H1 (cell line): ENCODE measurements around the gene KCNJ18. TPM values are rescaled to one million over a fixed set of nuclear protein-coding genes. Genes with fewer than 3 reads are reported as not detected.
"Not testable (repeated sequence)": the region's sequence is repeated elsewhere in the genome, so short reads cannot be mapped to it uniquely, and the experiment has no call there.

Source experiments
- CTCF ChIA-PET: fragments of 300-600 bp; sonication (Branson Sonifier 250); formaldehyde crosslinking; loops from one replicate; lab custom pipeline; 2021; ENCODE audit not compliant: partially characterized antibody; lab: Charles Lee
- POLR2A ChIA-PET: fragments of 300-600 bp; sonication (Branson Sonifier 250); formaldehyde crosslinking; loops from one replicate; lab custom pipeline; 2021; ENCODE audit warnings: inconsistent platforms; ENCODE audit not compliant: partially characterized antibody; lab: Charles Lee
- DNase-seq, 2 experiments: peaks; one replicate each; pipeline versions ENCODE4 v3.0.0 to v3.0.0-alpha.2; 2010 to 2022; ENCODE audit warnings: low spot score in 2 of 2, low read depth in 1 of 2, mixed read lengths in 1 of 2
- FAIRE-seq: peaks from 2 replicates; lab custom pipeline; 2011; peaks lifted over from hg19 to GRCh38; lab: Jason Lieb, UNC
- H2AFZ ChIP-seq: 2 replicates; pipeline ENCODE4 v1.8.1; 2012; ENCODE audit warnings: low read length, inconsistent platforms
- H2AK5ac ChIP-seq: 2 replicates; pipeline ENCODE4 v1.6.1; 2013; ENCODE audit warnings: low read depth, low read length
- H2BK120ac ChIP-seq: replicated peaks from 2 replicates; pipeline ENCODE3; 2013; ENCODE audit warnings: low read depth, low read length, inconsistent platforms
- H2BK12ac ChIP-seq: 2 replicates; pipeline ENCODE4 v1.6.1; 2013; ENCODE audit warnings: low read depth, low read length
- H2BK15ac ChIP-seq: 2 replicates; pipeline ENCODE4 v1.6.1; 2013; ENCODE audit warnings: low read length
- H2BK20ac ChIP-seq: 2 replicates; pipeline ENCODE4 v1.6.1; 2013; ENCODE audit warnings: low read length
- H2BK5ac ChIP-seq: 2 replicates; pipeline ENCODE4 v1.6.1; 2013; ENCODE audit warnings: low read depth, low read length
- H3K14ac ChIP-seq: 2 replicates; pipeline ENCODE4 v1.6.1; 2013; ENCODE audit warnings: inconsistent platforms; ENCODE audit not compliant: insufficient read length
- H3K18ac ChIP-seq: 2 replicates; pipeline ENCODE4 v1.6.1; 2013; ENCODE audit warnings: low read length; ENCODE audit errors: extremely low read depth
- H3K23ac ChIP-seq: 2 replicates; pipeline ENCODE4 v1.6.1; 2013; ENCODE audit warnings: inconsistent platforms; ENCODE audit not compliant: insufficient read length
- H3K23me2 ChIP-seq: 2 replicates; pipeline ENCODE4 v1.6.1; 2013; ENCODE audit warnings: low read depth, low read length
- H3K27ac ChIP-seq: 2 replicates; pipeline ENCODE4 v1.6.1; 2011; ENCODE audit warnings: low read depth, low read length, inconsistent platforms
- H3K27me3 ChIP-seq, 4 experiments: replicated peaks in 1 of 4; 1 replicate in 1 of 4; 2 replicates in 3 of 4; pipeline versions ENCODE4 v1.6.1 to v1.8.1; 2011 to 2013; ENCODE audit warnings: low read length in 3 of 4, mild to moderate bottlenecking in 3 of 4, inconsistent platforms in 2 of 4, mixed read lengths in 2 of 4, moderate library complexity in 1 of 4; ENCODE audit not compliant: control insufficient read depth in 3 of 4, insufficient read depth in 3 of 4; ENCODE audit errors: extremely low read depth in 1 of 4
- H3K36me3 ChIP-seq, 4 experiments: 2 replicates each; pipeline versions ENCODE4 v1.6.1 to v1.8.1; 2011 to 2013; ENCODE audit warnings: mild to moderate bottlenecking in 4 of 4, low read length in 3 of 4, moderate library complexity in 2 of 4, control low read depth in 1 of 4, inconsistent platforms in 1 of 4; ENCODE audit not compliant: insufficient read depth in 4 of 4, control insufficient read depth in 2 of 4
- H3K4ac ChIP-seq: replicated peaks from 2 replicates; pipeline ENCODE3; 2013; ENCODE audit warnings: low read length, low read depth, mixed read lengths, inconsistent platforms; ENCODE audit not compliant: insufficient read length
- H3K4me1 ChIP-seq, 4 experiments: replicated peaks in 1 of 4; 1 replicate in 1 of 4; 2 replicates in 3 of 4; pipeline versions ENCODE4 v1.6.1 to v1.8.1; 2011 to 2013; ENCODE audit warnings: low read length in 3 of 4, inconsistent platforms in 2 of 4, mixed read lengths in 1 of 4; ENCODE audit not compliant: insufficient read depth in 4 of 4, control insufficient read depth in 3 of 4
- H3K4me2 ChIP-seq, 2 experiments: 2 replicates each; pipeline versions ENCODE4 v1.6.1 to v1.8.1; 2011 to 2013; ENCODE audit warnings: low read depth in 2 of 2, low read length in 2 of 2, control low read depth in 1 of 2, inconsistent platforms in 1 of 2, mild to moderate bottlenecking in 1 of 2; ENCODE audit not compliant: insufficient read depth in 1 of 2
- H3K4me3 ChIP-seq, 4 experiments: fragments of 200-600, 300-600 bp in 1 of 4; sonication (generic), shearing (Covaris generic), sonication (Bioruptor Twin) in 1 of 4; 2 replicates each; pipeline versions ENCODE4 v1.5.1 to v1.8.1; 2011 to 2016; ENCODE audit warnings: low read length in 4 of 4, low read depth in 3 of 4, control low read depth in 2 of 4, inconsistent platforms in 2 of 4, mild to moderate bottlenecking in 2 of 4, mixed read lengths in 1 of 4, moderate library complexity in 1 of 4; ENCODE audit not compliant: insufficient read depth in 2 of 4; ENCODE audit errors: extremely low read depth in 1 of 4
- H3K56ac ChIP-seq: replicated peaks from 2 replicates; pipeline ENCODE3; 2013; ENCODE audit warnings: low read depth, mild to moderate bottlenecking, mixed read lengths, low read length, inconsistent platforms; ENCODE audit not compliant: insufficient read length
- H3K79me1 ChIP-seq: 2 replicates; pipeline ENCODE4 v1.6.1; 2013; ENCODE audit warnings: low read depth, low read length, control low read depth
- H3K79me2 ChIP-seq, 2 experiments: 2 replicates each; pipeline versions ENCODE4 v1.6.1 to v1.8.1; 2012 to 2013; ENCODE audit warnings: low read length in 2 of 2, mild to moderate bottlenecking in 2 of 2, inconsistent platforms in 1 of 2; ENCODE audit not compliant: insufficient read depth in 2 of 2, control insufficient read depth in 1 of 2
- H3K9ac ChIP-seq, 4 experiments: replicated peaks in 1 of 4; 1 replicate in 1 of 4; 2 replicates in 3 of 4; pipeline versions ENCODE4 v1.6.1 to v1.8.1; 2011 to 2013; ENCODE audit warnings: low read depth in 3 of 4, low read length in 3 of 4, control low read depth in 2 of 4, mild to moderate bottlenecking in 2 of 4, moderate library complexity in 2 of 4, inconsistent platforms in 1 of 4; ENCODE audit errors: extremely low read depth in 1 of 4
- H3K9me3 ChIP-seq, 2 experiments: 2 replicates each; pipeline versions ENCODE4 v1.6.1 to v1.8.1; 2012 to 2013; ENCODE audit warnings: mild to moderate bottlenecking in 2 of 2, moderate library complexity in 2 of 2, control low read depth in 1 of 2, inconsistent platforms in 1 of 2, low read depth in 1 of 2, low read length in 1 of 2, mixed read lengths in 1 of 2; ENCODE audit not compliant: insufficient read depth in 2 of 2
- H4K20me1 ChIP-seq, 2 experiments: replicated peaks in 1 of 2; 2 replicates each; pipeline versions ENCODE3 to v1.8.1; 2011 to 2013; ENCODE audit warnings: inconsistent platforms in 2 of 2, low read length in 2 of 2, mild to moderate bottlenecking in 1 of 2; ENCODE audit not compliant: insufficient read depth in 2 of 2, control insufficient read depth in 1 of 2
- H4K5ac ChIP-seq: 2 replicates; pipeline ENCODE4 v1.6.1; 2013; ENCODE audit warnings: low read length, low read depth, mixed read lengths, inconsistent platforms; ENCODE audit not compliant: insufficient read length
- H4K8ac ChIP-seq: 2 replicates; pipeline ENCODE4 v1.8.0; 2013; ENCODE audit warnings: mild to moderate bottlenecking, moderate library complexity, low read length, inconsistent platforms; ENCODE audit not compliant: insufficient read depth; ENCODE audit errors: extremely low read depth
- H4K91ac ChIP-seq: replicated peaks from 2 replicates; pipeline ENCODE3; 2013; ENCODE audit warnings: low read length, mixed read lengths, inconsistent platforms; ENCODE audit not compliant: insufficient read length
- WGBS, 2 experiments: shearing (Covaris generic) in 1 of 2; methylation state at CpG; one replicate each; pipeline versions ENCODE4 v1.1.6 to v1.1.7; 2013 to 2015; ENCODE audit warnings: low lambda C conversion rate in 2 of 2, mixed read lengths in 2 of 2, inconsistent platforms in 1 of 2, low coverage in 1 of 2, missing lambda C conversion rate in 1 of 2; ENCODE audit not compliant: insufficient replicate concordance in 2 of 2, insufficient coverage in 1 of 2, insufficient read length in 1 of 2; ENCODE audit errors: extremely low coverage in 1 of 2, missing lambda C conversion rate in 1 of 2; 5-methylcytosine and 5-hydroxymethylcytosine counted together
- polyA plus RNA-seq, 7 experiments: library from polyadenylated mRNA; depleted of rRNA in 3 of 7; stranded (reverse) in 5 of 7; unstranded in 2 of 7; fragments of >200 nt in 5 of 7; fragments of 200-250 nt in 2 of 7; gene quantifications; 1 replicate in 5 of 7; 2 replicates in 1 of 7; 4 replicates in 1 of 7; pipeline versions ENCODE4 v1.2.1 to v1.2.3, GENCODE V29; 2011 to 2013; ENCODE audit warnings: missing spikeins in 2 of 7, mixed read lengths in 2 of 7
- total RNA-seq: library from RNA; stranded (reverse); fragmentation: NEBNext Ultra II Directional; extraction: Animal tissue kit (Norgen Biotek cat#: 25700); gene quantifications from 2 replicates; pipeline ENCODE4 v1.2.1, GENCODE V29; 2021

KCNJ18 gene
- total and polyA plus RNA-seq, 2 of the 8 experiments (the other 6 are each of a cell fraction or from before 2014, with no cell fraction given) = not detected

- not testable (repeated sequence) for H2BK15ac ChIP-seq, H3K27ac ChIP-seq
Measured at GRCh38 chr17:21745385-21746054, 53.2 kb downstream of the KCNJ18 start.

DNA sequence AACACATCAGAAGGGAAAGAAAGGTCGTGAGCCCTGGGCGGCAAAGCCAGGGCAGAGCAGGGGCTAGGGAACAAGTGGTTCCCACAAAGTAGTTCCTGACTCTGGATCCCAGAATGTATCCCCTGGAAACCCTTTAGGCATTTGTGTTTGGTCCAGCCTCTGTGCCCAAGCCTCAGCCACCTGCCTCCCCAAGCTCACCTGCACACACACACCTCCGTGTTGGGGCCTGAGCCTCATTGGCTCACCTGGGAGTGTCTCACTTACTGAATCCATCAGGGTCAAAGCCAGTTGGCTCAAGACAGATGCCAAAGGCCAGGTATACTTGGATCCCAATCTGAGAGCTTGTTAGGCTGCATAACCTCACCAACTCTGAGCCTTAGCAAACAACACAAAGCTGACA, 54.1 kb downstream of the KCNJ18 start:
- H3K27me3 ChIP-seq, H4K8ac ChIP-seq, H3K14ac ChIP-seq, H3K4me1 ChIP-seq, FAIRE-seq, H3K9ac ChIP-seq, H3K4ac ChIP-seq, H4K20me1 ChIP-seq, H3K23me2 ChIP-seq, H2AK5ac ChIP-seq, H2AFZ ChIP-seq, H3K23ac ChIP-seq, H2BK15ac ChIP-seq, CTCF ChIA-PET, H3K4me2 ChIP-seq, H3K56ac ChIP-seq, POLR2A ChIA-PET, H2BK120ac ChIP-seq, H2BK20ac ChIP-seq, H3K79me2 ChIP-seq, H2BK5ac ChIP-seq, H2BK12ac ChIP-seq, H3K18ac ChIP-seq, H3K36me3 ChIP-seq, H3K4me3 ChIP-seq, H4K5ac ChIP-seq, H3K27ac ChIP-seq, DNase-seq, H4K91ac ChIP-seq, H3K79me1 ChIP-seq: not testable (repeated sequence)
- WGBS, 2 experiments = 93% methylated on average over 2 of the region's 3 CpGs; no CpG with 5 or more reads in 1 of the 2 experiments
- peaks cover 21 to 74% of the 10 kb centered on the region in 2 experiments for H3K9me3 ChIP-seq

More at GRCh38 chr17:21745385-21746054, 53.2 kb downstream of the KCNJ18 start:
- H2BK20ac ChIP-seq, H3K56ac ChIP-seq, H3K23me2 ChIP-seq, FAIRE-seq, H4K5ac ChIP-seq, H3K36me3 ChIP-seq, POLR2A ChIA-PET, H3K18ac ChIP-seq, H2BK5ac ChIP-seq, H3K4ac ChIP-seq, CTCF ChIA-PET, H3K4me1 ChIP-seq, H3K27me3 ChIP-seq, H3K79me1 ChIP-seq, H3K4me2 ChIP-seq, H3K14ac ChIP-seq, H3K4me3 ChIP-seq, H2AK5ac ChIP-seq, H4K91ac ChIP-seq, H3K9ac ChIP-seq, H2AFZ ChIP-seq, H3K79me2 ChIP-seq, H4K20me1 ChIP-seq, DNase-seq, H4K8ac ChIP-seq, H3K23ac ChIP-seq, H2BK12ac ChIP-seq, H2BK120ac ChIP-seq: not testable (repeated sequence)
- WGBS, 2 experiments = 80% methylated on average over 6 of the region's 7 CpGs; no CpG with 5 or more reads in 1 of the 2 experiments
- peaks cover 15 to 71% of the 10 kb centered on the region in 2 experiments for H3K9me3 ChIP-seq
